Thymus (tissue), 11 donors: ENCODE results near the gene GNAQ. TPM values are rescaled to one million over a fixed set of nuclear protein-coding genes. Genes with fewer than 3 reads are reported as not detected.

Experiments
- DNase-seq, 9 donors: peaks; one replicate each; pipeline ENCODE4 v3.0.0-alpha.2; 2013; ENCODE audit warnings: low spot score in 9 of 9, low read depth in 6 of 9, missing footprints in 1 of 9
- H3K27ac ChIP-seq, 2 donors: one replicate each; pipeline ENCODE4 v1.5.1; 2013; ENCODE audit warnings: control low read depth in 1 of 2, low read depth in 1 of 2, low read length in 1 of 2, mild to moderate bottlenecking in 1 of 2, moderate library complexity in 1 of 2
- H3K27me3 ChIP-seq, 2 donors: one replicate each; pipeline ENCODE4 v1.5.1; 2013; ENCODE audit warnings: low read length in 1 of 2; ENCODE audit not compliant: control insufficient read depth in 2 of 2, insufficient read depth in 1 of 2
- H3K36me3 ChIP-seq, 2 donors: one replicate each; pipeline ENCODE4 v1.5.1; 2013; ENCODE audit warnings: low read length in 1 of 2, mild to moderate bottlenecking in 1 of 2, moderate library complexity in 1 of 2; ENCODE audit not compliant: control insufficient read depth in 2 of 2, insufficient read depth in 2 of 2
- H3K4me1 ChIP-seq, 2 donors: one replicate each; pipeline ENCODE4 v1.5.1; 2013; ENCODE audit warnings: low read length in 2 of 2; ENCODE audit not compliant: control insufficient read depth in 2 of 2, insufficient read depth in 2 of 2
- H3K4me3 ChIP-seq, 2 donors: one replicate each; pipeline ENCODE4 v1.5.1; 2013; ENCODE audit warnings: low read length in 2 of 2, control low read depth in 1 of 2, mild to moderate bottlenecking in 1 of 2
- H3K9me3 ChIP-seq, 2 donors: one replicate each; pipeline ENCODE4 v1.5.1; 2013; ENCODE audit warnings: low read length in 1 of 2, mild to moderate bottlenecking in 1 of 2; ENCODE audit not compliant: control insufficient read depth in 2 of 2, insufficient read depth in 1 of 2
- WGBS: extraction: QIAGEN DNeasy Blood & Tissue Kit; methylation state at CpG from one replicate; pipeline ENCODE4 v1.1.7; 2013; 5-methylcytosine and 5-hydroxymethylcytosine counted together
- polyA plus RNA-seq: library from polyadenylated mRNA; stranded (reverse); fragments of 200-250 nt; gene quantifications from one replicate; pipeline ENCODE4 v1.2.3, GENCODE V29; 2013
- total RNA-seq: library from RNA; stranded (reverse); fragments of 120-200 nt; gene quantifications from one replicate; pipeline ENCODE4 v1.2.4, GENCODE V29; 2013
- donor health status: healthy.

The GNAQ gene
- total and polyA plus RNA-seq, 2 donors: 18.7 to 23.5 TPM

GRCh38 chr9:78026947-78027346, 4.7 kb downstream of the GNAQ start:
- no peak overlapping the region for H3K27ac ChIP-seq

GRCh38 chr9:78026416-78026815, 5.2 kb downstream of the GNAQ start:
- WGBS: 96% methylated on average over 1 of the region's 1 CpG
- Histone ChIP-seq H3K36me3 (peaks cover 3 to 5% of the 10 kb centered on the region in 2 donors), H3K27me3 (no peaks in the 10 kb centered on the region), H3K4me1 (peaks cover 13 to 16% of the 10 kb centered on the region in 2 donors), H3K4me3 (no peak overlapping the region), H3K9me3 (no peaks in the 10 kb centered on the region), H3K27ac (no peak overlapping the region)
- DNase-seq: no peak

More at GRCh38 chr9:78026947-78027346, 4.7 kb downstream of the GNAQ start:
- H3K27me3 ChIP-seq: no peaks in the 10 kb centered on the region
- peaks cover 7 to 12% of the 10 kb centered on the region in 2 donors for H3K4me1 ChIP-seq
- H3K9me3 ChIP-seq: no peaks in the 10 kb centered on the region
- peaks cover under 1 to 3% of the 10 kb centered on the region in 2 donors for H3K36me3 ChIP-seq
- H3K4me3 ChIP-seq: no peak overlapping the region
- DNase-seq: no peak

GRCh38 chr9:78025186-78025585, 6.4 kb downstream of the GNAQ start:
- no peak overlapping the region for H3K27ac ChIP-seq
- no peak overlapping the region for H3K4me3 ChIP-seq
- peaks cover 21 to 23% of the 10 kb centered on the region in 2 donors for H3K4me1 ChIP-seq
- no peaks in the 10 kb centered on the region for H3K27me3 ChIP-seq
- 87% methylated on average over 7 of the region's 7 CpGs for WGBS
- no peaks in the 10 kb centered on the region for H3K9me3 ChIP-seq
- peaks cover 3 to 5% of the 10 kb centered on the region in 2 donors for H3K36me3 ChIP-seq
- no peak for DNase-seq

- peak in 1 of 9 donors; percentile 55 for DNase-seq
- Histone ChIP-seq H3K36me3 (peaks cover 3 to 5% of the 10 kb centered on the region in 2 donors), H3K4me1 (peaks cover 21% of the 10 kb centered on the region in 2 donors), H3K9me3 (no peaks in the 10 kb centered on the region), H3K27ac (peak overlapping the region in 1 of 2 donors; percentile 52), H3K27me3 (no peaks in the 10 kb centered on the region), H3K4me3 (peak overlapping the region in 1 of 2 donors; percentile 3)
- WGBS: 22% methylated on average over 5 of the region's 5 CpGs
Measured at GRCh38 chr9:78023003-78023741, 8.4 kb downstream of the GNAQ start.

- Histone ChIP-seq H3K4me3 (no peak overlapping the region), H3K36me3 (peaks cover 3 to 5% of the 10 kb centered on the region in 2 donors), H3K9me3 (no peaks in the 10 kb centered on the region), H3K27ac (peak overlapping the region in 1 of 2 donors; percentile 36), H3K4me1 (peaks cover 21% of the 10 kb centered on the region in 2 donors), H3K27me3 (no peaks in the 10 kb centered on the region)
- WGBS: 80% methylated on average over 8 of the region's 8 CpGs
- DNase-seq: no peak
Measured at GRCh38 chr9:78021697-78022096, 9.9 kb downstream of the GNAQ start.

GRCh38 chr9:78017190-78017693, 14.4 kb downstream of the GNAQ start:
- WGBS: 92% methylated on average over 3 of the region's 3 CpGs
- peaks cover 4 to 5% of the 10 kb centered on the region in 2 donors for H3K36me3 ChIP-seq
- no peak for DNase-seq
- H3K27me3 ChIP-seq: no peaks in the 10 kb centered on the region
- H3K4me3 ChIP-seq: no peak overlapping the region
- peaks cover 14 to 15% of the 10 kb centered on the region in 2 donors for H3K4me1 ChIP-seq
- H3K9me3 ChIP-seq: no peaks in the 10 kb centered on the region
- no peak overlapping the region for H3K27ac ChIP-seq

- no peaks in the 10 kb centered on the region for H3K9me3 ChIP-seq
- H3K27me3 ChIP-seq: no peaks in the 10 kb centered on the region
- no peak overlapping the region for H3K4me3 ChIP-seq
- H3K27ac ChIP-seq: no peak overlapping the region
- peaks cover 0 to 4% of the 10 kb centered on the region in 2 donors for H3K36me3 ChIP-seq
- peaks cover 9% of the 10 kb centered on the region in 2 donors for H3K4me1 ChIP-seq
- DNase-seq: no peak
Measured at GRCh38 chr9:78015241-78015640, 16.4 kb downstream of the GNAQ start.

- no peak overlapping the region for H3K4me3 ChIP-seq
- WGBS: 95% methylated on average over 6 of the region's 6 CpGs
- no peak overlapping the region for H3K27ac ChIP-seq
- no peaks in the 10 kb centered on the region for H3K27me3 ChIP-seq
- peaks cover 11 to 12% of the 10 kb centered on the region in 2 donors for H3K4me1 ChIP-seq
- no peaks in the 10 kb centered on the region for H3K9me3 ChIP-seq
- DNase-seq: no peak
- H3K36me3 ChIP-seq: peaks cover 0 to 4% of the 10 kb centered on the region in 2 donors
Measured at GRCh38 chr9:78014776-78015175, 16.8 kb downstream of the GNAQ start.

- Histone ChIP-seq H3K36me3 (peaks cover 0 to 4% of the 10 kb centered on the region in 2 donors), H3K27me3 (no peaks in the 10 kb centered on the region), H3K4me3 (no peak overlapping the region), H3K9me3 (no peaks in the 10 kb centered on the region), H3K4me1 (peaks cover 14 to 16% of the 10 kb centered on the region in 2 donors), H3K27ac (no peak overlapping the region)
- DNase-seq: no peak
- 92% methylated on average over 1 of the region's 1 CpG for WGBS
Measured at GRCh38 chr9:78013934-78014333, 17.7 kb downstream of the GNAQ start.
